Left renal cortex interstitium (tissue), 4 donors: ENCODE measurements around the gene EFHC1. TPM values are rescaled to one million over a fixed set of nuclear protein-coding genes. Genes with fewer than 3 reads are reported as not detected.

Experiments
- DNase-seq, 4 donors: peaks; one replicate each; pipeline ENCODE4 v3.0.0-alpha.2; 2013; ENCODE audit warnings: low read depth in 4 of 4, low spot score in 2 of 4, missing footprints in 1 of 4
- polyA plus RNA-seq, 4 donors: library from polyadenylated mRNA; unstranded; fragments of 120-200 nt; gene quantifications; one replicate each; pipeline ENCODE4 v1.2.1, GENCODE V29; 2013; ENCODE audit not compliant: insufficient read length in 4 of 4

EFHC1 gene
- polyA plus RNA-seq, 4 donors, result 41.8 to 72.1 (median 55.4) TPM

DNA sequence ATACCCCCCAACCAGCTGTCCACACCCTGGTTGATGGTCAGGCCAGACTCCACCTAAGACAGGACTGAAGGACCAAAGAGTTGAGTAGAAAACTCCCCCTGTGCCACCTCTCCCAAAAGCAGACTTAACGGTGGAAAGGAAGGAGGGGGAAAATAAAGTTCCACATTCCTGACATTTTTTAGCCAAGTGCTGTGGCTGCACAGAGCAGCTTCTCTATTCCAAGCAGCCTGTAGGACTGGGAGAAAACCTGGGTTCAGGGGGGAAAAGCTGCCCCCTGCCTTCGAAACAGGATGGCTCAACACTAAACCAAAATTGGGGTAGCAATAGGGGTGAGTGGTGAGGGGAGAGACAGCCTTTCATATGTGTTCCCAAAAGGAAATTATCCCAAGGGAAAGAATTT, 153.2 kb downstream of the EFHC1 start:
- no peak for DNase-seq

Other genes with a start within 250 kb of the EFHC1 start
- gene IL17A, start 234.0 kb upstream of the EFHC1 start, polyA plus RNA-seq, result not detected
- under 1 TPM in 3 of 4 donors, not detected in 1; 0.27 to 0.44 (median 0.30) TPM for gene IL17F, start 175.8 kb upstream of the EFHC1 start, polyA plus RNA-seq
- gene MCM3, start 135.6 kb upstream of the EFHC1 start, polyA plus RNA-seq, result 100 to 1,000 TPM; 123 to 133 (median 131) TPM
- gene PAQR8, start 58.2 kb upstream of the EFHC1 start, polyA plus RNA-seq, result 10 to 100 TPM; 19.9 to 31.4 (median 28.6) TPM
- gene TRAM2, start 156.7 kb downstream of the EFHC1 start, polyA plus RNA-seq, result 10 to 100 TPM; 38.2 to 50.8 (median 46.8) TPM